Tibial nerve (tissue), 4 donors: ENCODE data around the gene CD247.

Experiments used
- EP300 ChIP-seq, 2 donors: sonication (generic); formaldehyde crosslinking; IDR thresholded peaks; one replicate each; pipeline ENCODE4 v1.6.1; 2017; ENCODE audit warnings: antibody characterized with exemption in 2 of 2, mild to moderate bottlenecking in 1 of 2
- POLR2A ChIP-seq, 2 donors: fragments of 450-650 bp; IDR thresholded peaks; one replicate each; pipeline ENCODE4 v1.6.1; 2017; ENCODE audit warnings: antibody characterized with exemption in 2 of 2, mild to moderate bottlenecking in 2 of 2, moderate library complexity in 2 of 2
- TF ChIP-seq, protein P1 (sequence below), 5 experiments: fragments of 200-600 bp in 3 of 5; fragments of 450-650 bp in 2 of 5; sonication (generic) in 3 of 5; IDR thresholded peaks; one replicate each; pipeline ENCODE4 v1.5.1; 2016 to 2019; ENCODE audit warnings: antibody characterized with exemption in 5 of 5, mild to moderate bottlenecking in 3 of 5, moderate library complexity in 2 of 5

DNA sequence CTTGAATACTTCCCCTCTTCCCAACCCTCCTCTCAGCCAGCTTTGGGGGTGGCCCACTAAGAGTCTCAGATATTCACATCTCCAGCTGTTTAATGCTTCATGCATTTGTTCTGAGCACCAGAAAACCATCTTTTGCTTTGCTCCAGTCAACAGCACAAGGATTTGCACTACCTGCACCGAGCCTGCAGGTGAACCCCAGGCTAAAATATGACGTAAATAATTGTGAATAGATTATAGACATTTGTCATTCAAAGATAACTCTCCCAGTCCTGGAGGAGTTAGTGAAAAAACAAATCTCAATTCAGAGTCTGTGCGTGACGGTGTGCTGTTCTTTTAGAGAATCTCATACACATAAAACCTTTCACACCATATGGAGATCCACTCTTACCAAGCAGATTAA lies 7.4 kb downstream of the CD247 start:
- TF ChIP-seq, protein P1, sequence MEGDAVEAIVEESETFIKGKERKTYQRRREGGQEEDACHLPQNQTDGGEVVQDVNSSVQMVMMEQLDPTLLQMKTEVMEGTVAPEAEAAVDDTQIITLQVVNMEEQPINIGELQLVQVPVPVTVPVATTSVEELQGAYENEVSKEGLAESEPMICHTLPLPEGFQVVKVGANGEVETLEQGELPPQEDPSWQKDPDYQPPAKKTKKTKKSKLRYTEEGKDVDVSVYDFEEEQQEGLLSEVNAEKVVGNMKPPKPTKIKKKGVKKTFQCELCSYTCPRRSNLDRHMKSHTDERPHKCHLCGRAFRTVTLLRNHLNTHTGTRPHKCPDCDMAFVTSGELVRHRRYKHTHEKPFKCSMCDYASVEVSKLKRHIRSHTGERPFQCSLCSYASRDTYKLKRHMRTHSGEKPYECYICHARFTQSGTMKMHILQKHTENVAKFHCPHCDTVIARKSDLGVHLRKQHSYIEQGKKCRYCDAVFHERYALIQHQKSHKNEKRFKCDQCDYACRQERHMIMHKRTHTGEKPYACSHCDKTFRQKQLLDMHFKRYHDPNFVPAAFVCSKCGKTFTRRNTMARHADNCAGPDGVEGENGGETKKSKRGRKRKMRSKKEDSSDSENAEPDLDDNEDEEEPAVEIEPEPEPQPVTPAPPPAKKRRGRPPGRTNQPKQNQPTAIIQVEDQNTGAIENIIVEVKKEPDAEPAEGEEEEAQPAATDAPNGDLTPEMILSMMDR (IDR thresholded peaks at IDR 0.05): no peak
- no peak for TF ChIP-seq POLR2A (IDR thresholded peaks at IDR 0.05)
- TF ChIP-seq EP300 (IDR thresholded peaks at IDR 0.05): no peak
